Left forelimb (tissue), 1 donor: Measurements from ENCODE around the gene EED.
A peak's percentile ranks its signal among the peaks of the same experiment; 100 is the strongest.
"Not testable (repeated sequence)": the region's sequence is repeated elsewhere in the genome, so short reads cannot be mapped to it uniquely, and the experiment has no call there.

Experiments used
- DNase-seq: peaks from one replicate; pipeline ENCODE4 v3.0.0-alpha.2; 2018; ENCODE audit warnings: low spot score

EED gene

GRCh38 chr11:86292912-86293616 lies 48.5 kb downstream of the EED start:
- DNase-seq, result no peak

GRCh38 chr11:86294026-86294425 lies 49.5 kb downstream of the EED start:
- DNase-seq, result no peak

- DNase-seq, result no peak
Observed at GRCh38 chr11:86301742-86302091, 57.2 kb downstream of the EED start.

- peak; percentile 97 for DNase-seq
Observed at GRCh38 chr11:86302092-86302793, 57.7 kb downstream of the EED start, which contains the start of gene HIKESHI. HIKESHI (plus strand) TSS chr11:86302240; CDS start chr11:86302449, 209 bp downstream.

GRCh38 chr11:86303257-86303656 lies 58.7 kb downstream of the EED start:
- DNase-seq, result no peak

- DNase-seq, result not testable (repeated sequence)
Observed at GRCh38 chr11:86308710-86309109, 64.2 kb downstream of the EED start.

GRCh38 chr11:86313793-86314192 lies 69.2 kb downstream of the EED start:
- no peak for DNase-seq

- no peak for DNase-seq
Observed at GRCh38 chr11:86314636-86315035, 70.1 kb downstream of the EED start.
